ENCODE data around the gene PLA2G2D. TPM values are rescaled to one million over a fixed set of nuclear protein-coding genes. Genes with fewer than 3 reads are reported as not detected.

Gene PLA2G2D
- polyA plus RNA-seq, 4 donors = 0.40 to 0.41 TPM; not detected in 2

Other genes starting within 250 kb of the PLA2G2D start
- gene OTUD3, start 237.1 kb downstream of the PLA2G2D start, polyA plus RNA-seq = 10 to 100 TPM in 1 of 4 donors, 1 to 10 TPM in 3; 2.2 to 21.4 (median 3.1) TPM
- gene PLA2G2E, start 195.9 kb downstream of the PLA2G2D start, polyA plus RNA-seq = not detected
- 1,000 to 10,000 TPM in 1 of 4 donors, 100 to 1,000 TPM in 2, 10 to 100 TPM in 1; 83.6 to 1,925 (median 293) TPM for gene PLA2G2A, start 139.9 kb downstream of the PLA2G2D start, polyA plus RNA-seq
- gene PLA2G5, start 49.3 kb downstream of the PLA2G2D start, polyA plus RNA-seq = 1 to 10 TPM in 2 of 4 donors, not detected in 2; 1.4 to 2.9 TPM
- gene PLA2G2F, start 19.8 kb upstream of the PLA2G2D start, polyA plus RNA-seq = under 1 TPM in 2 of 4 donors, not detected in 2; 0.01 to 0.04 TPM
- gene UBXN10, start 66.6 kb upstream of the PLA2G2D start, polyA plus RNA-seq = 1 to 10 TPM in 2 of 4 donors, under 1 TPM in 2; 0.22 to 1.6 (median 0.77) TPM
- gene PLA2G2C, start 67.0 kb upstream of the PLA2G2D start, polyA plus RNA-seq = under 1 TPM in 1 of 4 donors, not detected in 3; 0.01 TPM
- 1 to 10 TPM in 1 of 4 donors, under 1 TPM in 1, not detected in 2; 0.01 to 1.5 TPM for gene VWA5B1, start 171.3 kb upstream of the PLA2G2D start, polyA plus RNA-seq